ENCODE results near the gene GHR. TPM values are rescaled to one million over a fixed set of nuclear protein-coding genes. Genes with fewer than 3 reads are reported as not detected.

Gene GHR
- polyA plus RNA-seq, 12 donors, result 5.7 to 30.4 (median 22.0) TPM; not detected in 1

DNA sequence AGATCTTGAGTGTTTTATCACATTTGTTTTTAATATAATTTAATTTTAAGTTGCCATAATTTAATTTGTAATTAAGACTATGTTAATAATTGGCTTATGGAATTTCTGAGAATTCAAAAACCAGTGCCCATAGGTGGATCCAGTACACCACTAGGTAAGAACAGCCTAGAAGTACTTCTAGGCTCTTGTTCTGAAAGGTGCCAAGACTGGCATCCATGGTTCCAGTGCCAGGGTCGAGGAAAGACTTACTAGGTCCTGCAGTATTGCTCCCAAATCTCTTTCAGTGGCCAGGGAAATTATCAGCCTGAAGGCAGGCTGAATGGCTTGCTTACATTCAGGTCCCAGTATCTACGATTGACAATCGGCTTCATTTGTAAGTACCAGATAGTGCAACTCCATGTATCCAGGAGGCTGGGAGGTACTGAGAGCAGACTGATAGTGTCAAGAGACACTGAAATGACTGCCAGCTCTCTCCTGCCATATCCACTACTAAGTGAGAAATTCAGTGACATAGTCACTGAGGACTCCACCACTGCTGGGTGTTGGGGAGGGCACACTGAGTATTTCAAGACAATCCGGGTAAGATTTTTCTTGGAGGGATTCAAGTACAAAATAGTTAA lies 174.2 kb downstream of the GHR start:
- no peak for DNase-seq

DNA sequence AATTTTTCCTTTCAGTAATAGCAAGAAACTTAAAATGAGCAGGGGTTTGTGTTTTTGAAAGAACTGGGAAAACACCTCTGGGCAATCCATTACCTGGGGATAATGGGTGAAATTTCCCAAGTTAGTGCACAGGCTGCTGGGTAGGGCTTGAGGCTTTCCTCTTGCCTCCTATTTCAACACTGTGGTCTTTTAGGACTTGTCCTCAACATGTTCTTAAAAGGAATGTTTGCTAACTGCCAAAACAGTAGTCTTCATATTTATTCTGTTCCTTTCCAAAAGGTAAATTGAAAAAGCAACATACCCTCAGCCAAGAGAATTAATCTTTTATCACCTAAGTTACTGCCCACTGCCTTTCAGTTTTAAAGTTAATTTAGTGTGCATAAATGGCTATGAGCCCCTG lies 175.1 kb downstream of the GHR start:
- no peak for DNase-seq

DNA sequence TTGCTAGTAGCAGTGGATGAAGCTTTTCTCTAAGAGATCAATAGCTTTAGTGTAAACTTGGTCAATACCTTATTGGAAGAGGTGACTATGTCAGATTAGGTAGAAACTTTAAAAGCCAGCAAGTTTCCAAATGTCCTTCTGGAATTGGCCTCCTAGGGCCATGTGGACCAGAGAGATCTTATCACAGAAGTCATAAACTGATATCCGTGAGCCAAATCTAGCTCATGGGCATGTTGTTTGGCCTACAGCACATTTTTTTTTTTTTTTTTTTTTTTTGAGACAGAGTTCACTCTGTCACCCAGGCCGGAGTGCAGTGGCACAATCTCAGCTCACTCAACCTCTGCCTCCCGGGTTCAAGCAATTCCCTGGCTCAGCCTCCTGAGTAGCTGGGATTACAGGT lies 175.9 kb downstream of the GHR start:
- no peak for DNase-seq

DNA sequence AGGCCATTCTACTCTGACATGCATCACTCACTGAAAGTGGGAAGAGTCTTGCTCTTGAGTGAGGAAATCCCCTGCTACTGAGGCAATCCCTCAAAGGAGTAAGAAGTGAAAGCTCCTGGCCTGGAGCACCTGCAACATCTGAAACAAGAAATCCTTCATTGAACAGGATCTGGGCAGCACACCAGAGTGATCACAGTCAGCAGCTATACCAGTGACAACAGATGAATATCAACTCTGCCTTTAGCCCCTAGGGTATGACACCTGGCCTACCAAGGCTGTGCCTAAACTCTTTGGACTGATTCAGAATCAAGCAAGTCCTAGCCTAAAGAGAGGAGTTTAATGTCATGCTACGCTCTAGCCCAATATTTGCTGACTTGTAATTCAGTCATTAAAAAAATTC lies 177.2 kb downstream of the GHR start:
- DNase-seq, result no peak

DNA sequence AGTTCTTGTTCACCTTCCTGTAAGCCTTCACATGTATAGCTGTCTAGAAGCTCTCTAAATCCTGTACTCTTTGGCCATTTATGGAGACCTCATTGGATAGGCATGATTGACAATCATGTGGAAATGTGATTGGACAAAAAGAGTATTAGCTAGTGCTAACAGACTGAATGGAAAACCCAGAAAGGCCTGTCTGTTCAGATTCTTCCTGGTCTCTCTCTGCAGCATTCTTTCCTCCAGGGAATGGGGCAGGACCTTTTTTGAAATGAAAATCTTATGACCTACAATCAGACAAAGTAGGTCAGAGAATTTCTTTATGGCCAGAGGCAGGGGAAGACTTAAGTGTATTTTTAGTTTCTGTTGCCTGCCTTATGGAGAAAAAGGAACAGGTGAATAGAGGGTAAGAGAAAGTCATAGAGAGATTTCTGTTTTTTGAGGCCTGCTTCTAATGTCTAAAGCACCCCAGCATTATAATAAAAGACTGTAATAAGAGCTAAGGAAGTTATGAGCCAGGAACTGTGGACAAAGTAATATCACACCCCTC lies 181.0 kb downstream of the GHR start:
- no peak for DNase-seq

DNA sequence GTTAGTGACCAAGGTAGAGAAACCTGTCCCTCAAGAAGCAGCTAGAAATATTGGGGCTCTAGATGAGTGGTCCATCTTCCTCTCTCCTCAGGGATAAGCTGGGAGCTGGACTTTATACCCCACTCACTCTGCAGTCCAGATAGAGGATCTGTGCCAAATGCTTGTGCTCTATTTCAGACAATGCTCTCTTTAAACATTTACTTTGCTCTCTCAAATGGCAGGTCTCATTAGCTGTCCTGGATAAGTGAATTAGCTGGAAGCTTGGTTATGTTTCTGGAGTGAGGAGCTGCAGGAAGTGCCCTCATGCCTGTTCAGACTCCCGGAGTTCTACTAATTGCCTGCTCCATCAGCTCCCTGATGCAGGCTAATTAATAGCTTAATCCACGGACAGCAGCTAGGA lies 182.3 kb downstream of the GHR start:
- no peak for DNase-seq

DNA sequence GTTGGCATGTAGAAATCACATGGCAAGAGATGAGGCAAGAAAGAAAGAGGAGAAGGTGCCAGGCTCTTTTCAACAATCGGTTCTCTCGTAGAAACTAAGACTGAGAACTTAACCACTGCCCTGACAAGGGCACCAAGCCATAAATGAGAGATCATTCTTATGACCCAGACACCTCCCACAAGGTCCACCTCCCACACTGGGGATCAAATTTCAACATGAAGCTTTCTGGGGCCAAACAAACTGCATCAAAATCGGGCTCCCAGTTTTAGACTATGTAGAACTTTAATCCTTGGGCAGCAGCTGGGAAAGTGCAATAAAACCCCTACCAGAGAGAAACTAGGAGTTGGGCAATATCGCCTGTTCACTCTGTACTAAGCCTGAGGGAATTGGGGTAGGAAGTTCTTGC lies 183.2 kb downstream of the GHR start:
- no peak for DNase-seq

DNA sequence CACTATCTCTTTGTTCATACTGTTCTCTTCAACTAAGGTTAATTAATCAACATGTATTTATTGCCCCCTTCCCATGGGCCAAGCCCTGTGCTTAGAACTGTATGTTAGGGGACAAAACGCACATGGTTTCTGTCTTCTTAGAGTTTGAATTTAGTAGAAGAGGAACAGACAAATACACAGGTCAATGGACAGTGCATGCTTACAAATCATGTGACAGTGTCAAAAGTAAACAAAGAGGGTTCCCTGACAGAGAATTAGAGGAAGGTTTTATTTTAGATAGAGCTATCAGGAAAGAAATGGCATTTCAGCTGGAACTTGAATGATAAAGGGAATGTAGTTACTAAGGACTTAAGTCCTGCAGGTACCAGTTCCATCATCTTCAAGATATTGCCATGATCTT lies 188.2 kb downstream of the GHR start:
- no peak for DNase-seq

DNA sequence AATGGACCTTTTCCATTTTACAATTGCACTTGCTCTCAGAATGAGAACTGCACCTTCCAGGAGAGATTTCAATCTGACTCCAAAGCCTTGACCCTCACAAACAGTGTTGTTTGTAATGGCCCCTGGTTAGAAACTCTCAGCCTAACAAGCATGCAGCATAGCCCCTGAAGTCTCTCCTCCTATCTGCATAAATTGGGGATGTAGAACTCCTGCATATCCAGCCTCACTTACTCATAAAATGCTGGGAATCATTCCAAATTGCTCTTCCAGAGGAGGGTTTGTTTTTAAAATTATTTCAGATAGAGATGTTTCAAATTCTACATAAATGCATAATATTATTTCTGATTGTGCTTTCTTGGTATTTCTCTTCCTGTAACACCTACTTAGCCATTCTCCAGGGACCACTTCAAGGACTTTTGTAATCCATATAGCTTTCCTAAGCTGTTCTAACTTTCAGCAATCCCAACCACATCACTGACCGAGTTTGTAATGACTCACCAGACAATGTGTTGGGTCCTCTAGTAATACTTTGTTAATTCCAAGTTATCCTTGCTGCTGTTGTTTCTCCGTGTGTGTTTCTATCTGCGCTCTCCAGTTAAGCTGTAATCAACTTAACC lies 189.6 kb downstream of the GHR start:
- peak; percentile 24 for DNase-seq

DNA sequence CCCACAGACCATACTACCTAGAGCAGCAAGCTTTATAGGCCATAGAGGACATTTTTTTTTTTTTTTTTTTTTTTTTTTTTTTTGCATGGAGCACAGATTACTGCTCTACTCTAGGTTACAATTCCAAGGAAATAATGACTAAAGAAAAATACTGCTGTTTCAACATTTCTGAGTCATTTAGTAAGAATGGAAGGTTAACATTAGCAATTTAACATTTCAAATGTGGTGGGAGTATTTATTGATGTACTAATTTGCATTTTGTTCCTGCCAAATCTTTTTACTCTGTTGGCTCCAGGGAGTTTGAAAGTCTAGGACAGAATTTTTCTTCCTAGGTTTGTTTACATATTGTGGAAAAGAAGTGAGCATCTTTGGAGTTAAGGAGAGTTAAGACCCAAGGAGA lies 191.3 kb downstream of the GHR start:
- DNase-seq, result no peak

DNA sequence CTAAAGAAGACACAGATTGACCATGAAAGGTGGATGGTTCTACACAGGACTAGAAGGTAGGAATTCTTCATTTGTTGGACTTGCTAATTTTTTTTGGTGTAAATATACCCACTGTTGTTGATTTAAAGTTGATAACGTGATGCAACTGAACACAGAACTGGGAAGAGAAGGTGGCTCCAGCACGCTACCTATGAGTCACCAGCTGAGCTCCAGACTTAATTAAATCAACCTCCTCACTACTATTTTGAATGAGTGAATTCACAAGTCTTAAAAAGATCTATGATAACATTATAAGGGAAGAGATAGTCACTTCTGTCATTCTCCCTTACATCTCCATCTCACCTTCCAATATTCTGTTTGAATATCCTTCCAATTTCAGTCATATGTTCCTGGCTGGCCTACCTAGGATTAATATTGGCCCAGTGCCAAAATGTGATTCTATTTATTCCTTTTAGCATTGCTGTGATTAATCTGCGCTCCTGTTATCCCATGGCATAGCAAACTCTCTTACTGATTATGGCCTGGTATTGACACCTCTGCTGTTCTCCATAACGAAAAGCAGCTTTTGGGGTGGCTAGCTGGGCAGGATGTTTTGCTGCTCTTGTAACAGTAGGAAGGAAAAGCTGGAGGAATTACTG lies 197.5 kb downstream of the GHR start:
- no peak for DNase-seq

DNA sequence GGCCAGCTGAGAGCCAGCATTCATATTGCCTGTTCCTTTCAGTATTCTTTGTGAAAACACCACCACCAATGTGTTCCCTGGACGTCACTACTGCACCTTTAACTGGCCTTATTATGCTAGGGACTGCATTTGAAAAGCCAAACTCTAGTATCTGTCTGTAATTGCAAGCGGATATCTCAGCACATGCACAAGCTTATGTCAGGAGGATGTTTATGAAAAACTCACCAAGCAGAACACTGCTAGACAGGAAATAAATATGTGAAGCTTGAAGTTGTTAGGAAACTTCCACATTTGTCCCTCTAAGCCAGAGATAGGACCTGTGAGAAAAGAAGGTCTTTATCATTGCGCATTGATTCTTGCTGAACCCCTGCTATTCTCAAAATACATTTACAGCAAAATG lies 198.0 kb downstream of the GHR start:
- no peak for DNase-seq

DNA sequence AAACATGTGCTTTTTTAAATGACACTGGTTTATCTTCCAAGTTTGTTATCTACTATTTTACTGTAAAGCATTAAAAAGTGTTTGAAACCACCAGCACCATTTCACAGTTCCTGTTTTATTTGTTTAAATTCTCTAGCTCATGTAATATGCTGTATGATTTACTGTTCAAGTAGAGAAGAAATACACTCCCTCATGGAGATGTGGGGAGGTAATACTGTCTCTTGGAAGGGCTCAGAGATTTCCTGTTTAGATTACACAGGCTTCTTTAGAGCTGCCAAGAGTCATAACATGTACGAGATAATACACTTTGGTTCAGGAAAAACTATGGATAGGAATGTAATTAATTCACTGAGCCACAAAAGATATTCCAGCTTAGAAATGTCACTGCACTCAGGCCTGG lies 198.4 kb downstream of the GHR start:
- DNase-seq, result no peak

DNA sequence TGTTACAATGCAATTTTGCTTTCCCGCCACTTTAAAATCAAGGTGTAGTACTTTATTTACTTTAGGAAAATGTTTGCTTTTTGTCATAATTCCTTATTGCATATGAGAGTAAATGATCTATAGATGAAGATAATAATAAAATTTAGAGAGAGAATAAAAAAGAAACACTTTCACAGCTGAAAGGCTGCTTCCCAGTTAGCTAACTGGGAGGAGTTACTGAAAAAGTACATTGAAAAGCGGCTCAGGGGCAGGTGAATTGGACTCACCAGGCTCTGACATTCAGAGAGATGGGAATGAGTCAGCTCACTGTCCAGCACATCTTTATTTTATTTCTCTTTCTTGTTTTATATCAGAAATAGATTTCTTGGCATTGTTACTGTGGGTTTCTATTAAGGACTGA lies 201.7 kb downstream of the GHR start:
- no peak for DNase-seq

DNA sequence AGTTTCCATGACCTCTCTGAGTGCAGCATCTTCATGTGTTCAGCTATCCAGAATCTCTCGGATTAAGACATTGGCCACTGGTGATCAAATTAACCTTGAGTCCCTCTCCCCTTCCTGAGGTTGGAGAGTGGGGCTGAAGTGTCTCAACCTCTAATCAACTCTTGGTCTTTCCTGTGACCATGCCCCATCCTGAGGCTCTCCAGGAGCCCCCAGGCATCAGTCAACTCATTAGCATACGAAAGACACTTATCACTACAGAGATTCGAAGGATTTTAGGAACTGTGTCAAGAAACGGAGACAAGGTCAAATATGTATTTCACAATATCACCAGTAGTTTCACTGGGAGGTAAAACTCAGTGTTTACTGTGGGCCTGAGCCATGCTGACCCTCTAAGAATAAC lies 203.2 kb downstream of the GHR start:
- no peak for DNase-seq

DNA sequence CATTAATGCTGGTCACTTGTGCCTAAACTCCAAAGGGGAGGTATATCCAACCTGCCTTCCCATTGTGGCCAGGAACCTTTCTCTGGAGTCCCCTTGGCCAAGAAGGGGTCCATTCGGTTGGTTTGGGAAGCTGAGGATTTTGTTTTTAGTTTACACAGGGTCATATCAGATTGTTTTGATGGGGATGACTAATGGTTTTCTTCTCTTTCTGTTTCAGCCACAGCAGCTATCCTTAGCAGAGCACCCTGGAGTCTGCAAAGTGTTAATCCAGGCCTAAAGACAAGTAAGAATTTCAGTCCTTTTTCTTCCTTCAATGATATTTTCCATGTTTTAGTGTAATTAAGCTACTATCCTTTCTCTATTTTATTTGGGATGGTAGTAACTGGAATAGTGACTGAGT lies 205.6 kb downstream of the GHR start:
- DNase-seq, result no peak

DNA sequence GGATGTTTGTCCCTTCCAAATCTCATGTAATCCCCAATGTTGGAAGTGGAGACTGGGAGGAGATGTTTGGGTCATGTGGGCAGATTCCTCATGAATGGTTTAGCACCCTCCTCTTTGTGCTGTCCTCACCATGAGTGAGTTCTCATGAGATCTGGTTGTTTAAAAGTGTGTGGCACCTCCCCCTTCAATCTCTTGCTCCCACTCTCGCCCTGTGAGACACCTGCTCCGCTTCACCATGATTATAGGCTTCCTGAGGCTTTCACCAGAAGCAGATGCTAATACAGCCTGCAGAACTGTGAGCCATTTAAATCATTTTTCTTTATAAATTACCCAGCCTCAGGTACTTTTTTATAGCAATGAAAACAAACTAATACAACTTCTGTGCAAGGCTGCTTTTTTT lies 206.0 kb downstream of the GHR start:
- DNase-seq, result no peak

DNA sequence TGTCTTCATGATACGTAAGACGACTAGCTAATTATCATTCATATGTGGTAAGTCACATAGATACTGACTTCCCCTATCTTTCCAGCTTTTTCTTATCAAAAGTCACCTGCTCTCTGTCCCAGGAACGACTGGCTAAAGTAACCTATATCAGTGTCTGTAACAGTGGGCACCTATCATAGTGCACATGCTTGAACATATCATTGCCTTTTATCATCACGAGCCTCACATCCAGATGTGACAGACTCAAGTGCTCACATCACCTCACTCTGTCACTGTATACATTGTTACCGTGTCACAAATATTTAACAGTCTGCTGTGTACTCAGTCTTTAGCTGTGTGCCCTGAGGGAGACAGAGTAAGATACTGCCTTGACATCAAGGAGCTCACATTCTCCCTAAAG lies 208.0 kb downstream of the GHR start:
- DNase-seq, result no peak

DNA sequence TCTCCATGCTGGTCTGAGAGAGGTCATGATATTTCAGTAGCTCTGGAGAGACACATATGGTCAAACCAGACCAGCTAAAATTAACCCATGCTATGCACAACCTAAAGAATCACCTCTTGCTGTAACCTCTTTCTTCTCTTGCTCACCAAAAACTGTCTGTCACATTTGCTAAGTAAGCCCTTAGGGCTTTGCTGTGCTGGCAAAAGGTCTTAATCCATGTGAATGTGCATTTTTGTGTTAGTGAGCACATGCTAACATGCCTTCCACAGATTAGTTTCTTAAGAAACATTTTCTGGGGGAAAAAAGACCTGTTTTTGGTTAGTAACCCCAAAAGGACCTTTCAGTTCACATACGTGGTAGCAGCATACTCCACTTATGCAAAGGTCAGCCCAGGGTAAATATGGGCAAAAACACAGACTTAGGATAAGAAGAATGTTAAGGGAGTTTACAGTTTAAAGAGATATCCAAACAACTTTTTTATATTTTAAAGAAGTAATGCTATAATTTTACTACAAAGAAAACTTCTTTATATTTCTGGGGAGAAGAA lies 209.2 kb downstream of the GHR start:
- DNase-seq, result no peak

DNA sequence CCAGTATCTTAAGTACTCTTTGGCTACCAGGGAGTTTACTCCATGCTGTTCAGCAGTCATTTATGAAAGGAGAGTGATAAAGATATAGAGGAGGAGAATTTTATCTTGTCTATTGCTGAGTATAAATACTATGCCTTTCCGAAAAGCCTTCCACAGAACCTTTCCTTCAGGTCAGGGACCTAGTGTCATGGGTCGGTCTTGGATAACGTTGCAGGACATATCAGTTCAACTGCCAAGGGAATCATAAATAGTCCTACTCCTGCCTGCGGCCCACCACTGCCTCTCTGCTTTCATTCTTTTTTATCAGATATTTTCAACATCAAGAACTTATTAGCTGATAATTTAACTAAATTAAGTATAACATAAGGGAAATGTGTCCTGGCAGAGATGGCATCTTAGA lies 211.3 kb downstream of the GHR start:
- no peak for DNase-seq

DNA sequence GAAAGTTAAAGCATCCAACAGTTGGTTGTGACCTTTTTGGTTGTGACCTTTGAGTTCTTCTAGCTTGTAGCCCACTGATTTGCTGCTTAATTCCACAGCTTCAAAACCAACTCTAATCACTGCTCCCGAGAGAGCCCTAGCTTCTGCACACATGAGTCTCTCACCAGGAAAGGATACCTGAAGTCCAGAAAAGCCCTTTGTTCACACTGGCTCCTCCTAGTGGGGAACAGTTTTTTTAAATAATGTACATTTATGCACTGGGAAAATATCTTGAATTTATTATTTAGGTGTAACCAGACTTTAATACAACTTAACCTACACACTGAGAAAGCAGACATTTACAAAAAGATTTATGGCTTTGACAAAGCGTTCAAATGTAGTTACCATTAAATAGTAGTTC lies 213.2 kb downstream of the GHR start:
- no peak for DNase-seq

DNA sequence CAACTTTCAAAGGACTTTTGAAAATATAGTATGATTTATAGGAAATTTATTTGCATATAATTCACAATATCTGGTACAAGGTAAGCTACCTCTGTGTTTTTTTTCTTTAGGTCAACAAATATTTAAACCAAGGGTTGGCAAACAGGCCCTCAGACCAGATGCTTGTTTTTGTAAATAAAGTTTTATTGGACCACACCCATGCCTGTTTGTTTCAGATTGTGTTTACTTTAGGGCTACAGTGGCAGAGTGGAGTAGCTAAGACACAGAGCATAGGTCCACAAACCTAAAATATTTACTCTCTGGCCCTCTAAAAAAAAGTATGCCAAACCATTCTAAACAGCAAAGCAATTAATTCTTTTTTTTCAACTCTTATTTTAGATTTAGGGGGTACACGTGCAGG lies 213.7 kb downstream of the GHR start:
- no peak for DNase-seq

DNA sequence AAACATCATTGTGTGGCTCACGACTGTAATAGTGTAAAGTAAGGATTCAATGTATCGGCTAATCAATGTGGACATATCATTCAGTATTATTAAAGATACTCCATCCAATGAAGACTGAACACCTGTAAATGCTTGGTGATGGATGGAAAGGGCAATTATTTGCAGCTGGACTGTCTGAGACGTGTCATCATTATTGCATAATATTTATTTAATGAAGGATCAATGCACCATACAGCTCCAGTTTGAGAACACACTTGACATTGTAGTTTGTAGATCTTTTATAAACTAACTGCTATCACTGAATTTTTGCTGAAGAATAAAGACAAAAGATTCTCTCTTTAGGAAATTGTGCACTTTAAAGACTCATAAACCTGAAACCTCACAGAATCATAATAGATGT lies 215.7 kb downstream of the GHR start:
- DNase-seq, result no peak

Measured in muscle of arm (tissue), 12 donors.